Fibroblast of gingiva (primary cell): ENCODE data around the gene AREL1.
"Not testable (repeated sequence)": the region's sequence is repeated elsewhere in the genome, so short reads cannot be mapped to it uniquely, and the experiment has no call there.

ENCODE experiments used
- DNase-seq: peaks from one replicate; pipeline ENCODE4 v3.0.0-alpha.2; 2011; ENCODE audit warnings: low read depth

Gene AREL1

GRCh38 chr14:74712499-74713394 lies at the start of gene AREL1, which contains the start of gene FCF1:
TSS of gene AREL1 (minus strand) at chr14:74713080. CDS start at chr14:74685615, 27,465 bp downstream.
TSS of gene FCF1 (plus strand) at chr14:74713144. CDS start at chr14:74713198, 54 bp downstream.
- DNase-seq: peak; percentile 86

- DNase-seq: not testable (repeated sequence)
Observed at GRCh38 chr14:74758505-74758904, 45.6 kb upstream of the AREL1 start.

DNA sequence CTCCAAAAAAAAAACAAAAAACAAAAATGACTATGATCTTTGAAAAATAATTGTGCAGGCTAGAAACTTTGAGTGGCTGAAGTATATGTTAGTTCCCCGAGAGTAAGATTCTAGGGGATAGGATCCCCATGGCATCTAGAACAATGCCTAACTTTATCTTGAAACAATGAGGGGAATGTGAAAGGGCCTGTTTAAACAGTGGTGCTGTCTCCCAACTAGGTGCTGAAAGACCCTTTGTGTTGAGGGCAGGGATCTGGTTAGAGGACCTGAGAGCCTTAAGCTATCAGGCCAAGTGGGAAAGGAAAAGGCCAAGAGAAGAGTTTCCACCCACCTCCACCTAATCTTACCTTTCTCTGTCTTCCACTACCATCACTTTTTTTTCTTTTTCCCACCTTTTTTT lies 43.4 kb upstream of the AREL1 start:
- no peak for DNase-seq

DNA sequence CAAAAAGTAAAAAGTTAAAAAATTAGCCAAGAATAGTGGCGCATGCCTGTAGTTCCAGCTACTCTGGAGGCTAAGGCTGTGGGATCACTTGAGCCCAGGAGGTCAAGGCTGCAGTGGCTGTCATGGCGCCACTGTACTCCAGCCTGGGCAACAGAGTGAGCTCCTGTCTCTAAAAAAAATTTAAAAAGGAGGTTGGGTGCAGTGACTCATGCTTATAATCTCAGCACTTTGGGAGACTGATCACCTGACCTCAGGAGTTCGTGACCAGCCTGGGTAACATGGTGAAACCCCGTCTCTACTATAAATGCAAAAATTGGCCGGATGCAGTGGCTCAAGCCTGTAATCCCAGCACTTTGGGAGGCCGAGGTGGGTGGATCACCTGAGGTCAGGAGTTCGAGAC lies 42.0 kb upstream of the AREL1 start:
- no peak for DNase-seq

GRCh38 chr14:74754157-74754556 lies 41.3 kb upstream of the AREL1 start:
- DNase-seq: no peak

DNA sequence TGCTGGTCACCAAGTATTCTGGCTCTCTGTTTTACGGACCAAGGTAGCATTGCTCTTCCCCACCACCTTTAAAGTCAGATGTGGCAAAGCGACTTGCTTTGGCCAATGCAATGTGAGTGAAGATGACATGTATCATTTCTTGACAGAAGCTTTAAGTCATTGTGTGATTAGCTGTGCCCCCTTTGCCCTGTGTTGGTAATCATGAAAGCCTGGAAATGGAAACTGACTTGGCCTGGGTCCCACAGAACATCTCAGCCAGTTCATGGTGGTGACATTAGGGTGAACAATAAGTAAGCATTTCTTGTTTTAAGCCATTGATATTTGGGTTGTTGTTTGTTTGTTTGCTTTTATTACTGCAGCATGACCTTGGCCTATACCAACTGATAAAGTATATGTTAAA lies 34.4 kb upstream of the AREL1 start:
- DNase-seq: no peak

- no peak for DNase-seq
Observed at GRCh38 chr14:74739293-74740030, 26.6 kb upstream of the AREL1 start.

GRCh38 chr14:74737753-74738325 lies 25.0 kb upstream of the AREL1 start:
- peak; percentile 24 for DNase-seq

DNA sequence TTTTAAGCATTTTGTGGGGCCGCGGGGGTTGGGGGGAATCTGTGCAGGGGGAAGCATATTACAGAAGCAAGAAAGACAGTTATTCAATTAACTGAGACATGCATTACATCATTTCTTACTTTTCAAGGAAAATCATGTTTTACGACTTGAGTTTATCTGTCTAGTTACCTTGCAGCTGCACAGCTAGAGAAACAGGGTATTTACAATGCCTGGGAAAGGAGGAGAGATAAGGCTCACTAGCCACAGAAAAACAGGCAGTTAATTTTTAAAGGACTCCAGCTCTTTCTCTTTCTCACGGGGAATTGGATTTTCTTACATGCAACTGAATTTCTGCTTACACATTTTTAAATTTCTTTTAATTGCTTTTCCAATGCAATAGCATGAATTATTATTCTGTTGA lies 22.2 kb upstream of the AREL1 start:
- no peak for DNase-seq

DNA sequence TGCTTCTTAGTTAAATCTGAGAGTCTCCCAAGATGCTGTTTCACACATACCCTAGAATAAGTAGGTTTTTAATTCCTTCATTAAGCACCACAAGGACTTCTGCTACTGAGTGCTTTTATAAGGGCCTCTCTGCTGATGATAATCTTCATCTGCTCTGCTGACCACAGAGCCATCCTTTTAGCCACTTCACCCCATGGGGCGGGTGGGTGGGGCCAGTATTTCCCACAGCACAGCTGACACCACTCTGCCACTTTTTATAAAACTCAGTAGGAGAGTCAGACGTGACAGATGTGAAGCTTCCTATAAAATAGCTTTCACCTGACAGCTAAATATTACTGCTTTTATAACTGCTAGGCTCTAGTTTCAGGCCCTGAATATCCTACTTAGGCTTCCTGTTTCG lies 20.3 kb upstream of the AREL1 start:
- no peak for DNase-seq

DNA sequence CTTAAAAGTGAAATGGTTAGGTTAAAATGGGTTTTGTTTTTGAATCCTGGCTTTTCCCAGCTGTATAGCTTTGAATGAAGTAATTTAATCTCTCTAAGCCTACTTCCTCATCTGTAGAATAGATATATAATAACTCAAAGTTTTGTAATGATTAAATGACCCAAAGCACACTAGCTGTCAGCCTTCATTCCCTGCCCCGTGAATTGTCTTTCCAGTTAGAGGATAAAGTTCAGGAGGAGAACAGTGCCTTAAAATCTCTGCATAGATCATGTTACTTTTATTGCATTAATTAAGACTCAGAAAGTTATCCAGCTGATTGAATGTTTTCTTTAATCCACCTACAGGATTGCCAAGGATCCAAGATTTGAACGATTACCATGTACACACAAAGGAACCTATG lies 19.5 kb upstream of the AREL1 start:
- no peak for DNase-seq

GRCh38 chr14:74723134-74723533 lies 10.3 kb upstream of the AREL1 start:
- DNase-seq: no peak

DNA sequence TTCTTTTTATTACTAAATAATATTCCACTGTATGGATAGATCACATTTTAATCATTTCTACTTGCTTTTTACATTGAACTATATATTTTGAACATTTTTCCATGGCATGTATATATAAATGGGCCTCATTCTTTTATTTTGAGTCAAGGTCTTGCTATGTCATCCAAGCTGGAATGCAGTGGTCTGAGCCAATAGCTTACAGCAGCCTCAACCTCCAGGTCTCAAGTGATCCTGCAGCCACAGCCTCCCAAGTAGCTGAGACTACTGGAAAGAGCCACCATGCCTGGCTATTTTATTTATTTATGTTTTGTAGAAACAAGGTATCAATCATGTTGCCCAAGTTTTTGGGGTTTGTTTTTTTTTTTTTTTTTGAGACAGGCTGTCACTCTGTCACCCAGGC lies 7.6 kb upstream of the AREL1 start:
- DNase-seq: no peak

GRCh38 chr14:74713395-74713735 lies 485 bp upstream of the AREL1 start:
- no peak for DNase-seq

- DNase-seq: no peak
Observed at GRCh38 chr14:74711651-74712050, 1.2 kb downstream of the AREL1 start.

DNA sequence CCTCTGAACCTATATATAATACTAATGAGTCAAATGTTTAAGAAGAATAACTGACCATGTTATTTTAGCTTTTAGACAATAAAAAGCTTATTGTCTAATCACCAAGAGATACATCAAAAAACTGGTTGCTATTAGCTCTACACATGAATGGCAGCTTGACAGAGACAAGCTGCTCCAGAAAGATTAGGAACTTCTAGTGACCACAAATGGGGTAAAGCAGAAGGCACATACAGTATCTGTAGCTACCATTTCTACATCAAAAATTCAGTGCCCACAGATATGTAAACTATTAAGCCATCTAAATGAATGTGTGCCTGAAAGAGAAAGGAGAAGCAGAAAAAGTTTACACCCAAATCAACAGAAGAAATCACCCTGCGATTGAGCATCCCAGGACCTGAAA lies 2.4 kb downstream of the AREL1 start:
- DNase-seq: no peak

DNA sequence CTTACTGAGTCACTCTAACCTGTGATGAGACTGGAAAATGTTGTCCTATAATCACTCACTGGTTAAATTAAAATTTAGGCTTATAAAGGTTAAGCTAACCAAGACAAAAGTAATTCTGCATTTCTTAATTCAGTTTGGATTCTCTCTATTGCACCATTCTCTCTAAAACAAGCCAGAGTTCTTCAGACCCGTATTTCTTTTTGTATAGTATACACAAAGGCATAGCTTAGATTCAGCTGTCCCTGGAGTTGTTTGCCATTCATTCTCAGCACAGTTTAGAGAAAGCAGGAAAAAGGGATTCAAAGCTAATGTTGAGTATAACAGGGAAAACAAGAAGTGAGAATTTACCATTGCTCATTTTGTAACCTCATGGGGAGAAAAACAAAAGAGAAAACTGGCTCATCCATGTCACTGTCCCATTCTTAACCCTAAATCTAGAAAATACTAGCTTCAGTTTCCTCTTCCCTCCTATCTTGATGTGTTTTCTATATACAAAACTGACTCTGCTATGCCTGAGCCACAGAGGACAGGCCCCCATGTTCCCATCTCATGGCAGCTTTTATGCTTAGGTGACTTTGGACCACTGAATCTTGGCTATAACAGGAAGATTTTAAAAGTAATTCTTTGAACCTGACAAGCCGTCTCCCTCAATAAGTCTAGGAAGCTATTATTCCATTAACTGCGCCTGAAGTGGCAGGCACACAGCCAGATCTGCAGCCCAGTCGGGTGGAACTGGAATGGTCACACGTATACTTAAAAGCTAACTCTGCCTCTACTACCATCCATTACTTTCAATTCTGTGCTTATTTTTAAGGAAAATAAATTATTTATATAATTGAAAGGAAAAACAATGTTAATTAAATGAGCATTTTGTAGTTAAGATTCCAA lies 7.0 kb downstream of the AREL1 start:
- DNase-seq: no peak

GRCh38 chr14:74704656-74705055 lies 8.2 kb downstream of the AREL1 start:
- no peak for DNase-seq

- DNase-seq: no peak
Observed at GRCh38 chr14:74703043-74703442, 9.8 kb downstream of the AREL1 start.

GRCh38 chr14:74702293-74702692 lies 10.6 kb downstream of the AREL1 start:
- DNase-seq: no peak

DNA sequence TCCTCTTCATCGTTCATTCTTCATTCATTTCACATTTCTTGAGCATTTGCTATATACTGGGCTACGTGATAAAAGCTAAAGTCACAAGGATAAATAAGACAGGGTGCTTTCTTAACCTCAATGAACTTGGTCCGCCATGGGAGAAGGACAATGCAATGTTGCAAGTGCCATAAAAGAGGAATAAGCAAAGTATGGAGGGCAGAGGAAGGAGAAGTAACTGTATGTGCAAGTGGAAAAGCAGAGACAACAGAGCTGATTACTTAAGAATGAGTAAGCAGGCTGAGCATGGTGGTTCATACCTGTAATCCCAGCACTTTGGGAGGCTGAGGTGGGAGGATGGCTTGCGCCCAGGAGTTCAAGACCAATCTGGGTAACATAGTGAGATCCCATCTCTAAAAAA lies 14.4 kb downstream of the AREL1 start:
- DNase-seq: no peak

DNA sequence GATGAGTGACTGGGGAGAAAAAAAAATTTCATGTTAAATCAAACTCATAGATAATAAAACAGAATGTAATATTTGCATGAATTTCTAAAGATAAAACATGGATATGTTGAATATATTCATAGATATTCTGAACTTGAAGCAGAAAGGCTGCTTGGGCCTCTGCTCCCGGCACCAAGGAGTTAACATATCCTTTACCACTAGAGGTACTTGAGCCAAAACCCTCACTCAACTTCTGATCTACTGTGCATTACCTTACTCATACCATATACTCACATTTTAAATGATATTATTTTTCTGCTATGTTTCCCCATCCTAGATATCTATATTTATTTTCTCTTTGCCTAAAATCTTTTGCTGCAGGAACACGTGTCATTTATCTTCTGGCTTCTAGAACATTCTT lies 14.9 kb downstream of the AREL1 start:
- DNase-seq: no peak
